Measurements from ENCODE around the gene ANKRD17.

GRCh38 chr4:73206236-73206635 is 52.4 kb downstream of the ANKRD17 start:
- TF ChIP-seq YY1 (IDR thresholded peaks at IDR 0.05; ENCODE audit: insufficient read depth, insufficient read length): no peak
- no peak for TF ChIP-seq ZNF274 (IDR thresholded peaks at IDR 0.05; ENCODE audit: low read depth, low read length)

All from NT2/D1 (cell line).